RKO (cell line): ENCODE measurements around the gene PRPF4.
A peak's percentile ranks its signal among the peaks of the same experiment; 100 is the strongest.
"Not testable (repeated sequence)": the region's sequence is repeated elsewhere in the genome, so short reads cannot be mapped to it uniquely, and the experiment has no call there.

Experiments
- DNase-seq: peaks from one replicate; pipeline ENCODE4 v3.0.0-alpha.2; 2016; ENCODE audit warnings: low spot score

Gene PRPF4

GRCh38 chr9:113275157-113276131 lies at the start of gene PRPF4, which contains the start of gene CDC26:
Gene PRPF4, plus strand, starts transcription at chr9:113275658. Its CDS starts 86 bp downstream, at chr9:113275744.
Gene CDC26, minus strand, starts transcription at chr9:113275572. Its CDS starts 3,065 bp downstream, at chr9:113272507.
- DNase-seq = peak; percentile 100

- no peak for DNase-seq
Measured at GRCh38 chr9:113227436-113227835, 48.0 kb upstream of the PRPF4 start.

GRCh38 chr9:113228130-113228665 lies 47.3 kb upstream of the PRPF4 start:
- no peak for DNase-seq

GRCh38 chr9:113231701-113232100 lies 43.8 kb upstream of the PRPF4 start:
- DNase-seq = no peak

- not testable (repeated sequence) for DNase-seq
Measured at GRCh38 chr9:113235701-113236255, 39.7 kb upstream of the PRPF4 start.

- no peak for DNase-seq
Measured at GRCh38 chr9:113237026-113237425, 38.4 kb upstream of the PRPF4 start.

GRCh38 chr9:113238202-113238858 lies 37.1 kb upstream of the PRPF4 start:
- DNase-seq = no peak

GRCh38 chr9:113238859-113239232 lies 36.6 kb upstream of the PRPF4 start:
- no peak for DNase-seq

- DNase-seq = no peak
Measured at GRCh38 chr9:113241161-113241560, 34.3 kb upstream of the PRPF4 start.

GRCh38 chr9:113244556-113244955 lies 30.9 kb upstream of the PRPF4 start:
- DNase-seq = no peak

GRCh38 chr9:113245894-113246293 lies 29.6 kb upstream of the PRPF4 start:
- no peak for DNase-seq

GRCh38 chr9:113246928-113247327 lies 28.5 kb upstream of the PRPF4 start:
- no peak for DNase-seq

- no peak for DNase-seq
Measured at GRCh38 chr9:113247640-113248039, 27.8 kb upstream of the PRPF4 start.

- DNase-seq = not testable (repeated sequence)
Measured at GRCh38 chr9:113249661-113250060, 25.8 kb upstream of the PRPF4 start.

GRCh38 chr9:113250807-113251206 lies 24.7 kb upstream of the PRPF4 start:
- no peak for DNase-seq

GRCh38 chr9:113254991-113255390 lies 20.5 kb upstream of the PRPF4 start:
- no peak for DNase-seq

- no peak for DNase-seq
Measured at GRCh38 chr9:113255438-113255837, 20.0 kb upstream of the PRPF4 start.

GRCh38 chr9:113257863-113258262 lies 17.6 kb upstream of the PRPF4 start:
- no peak for DNase-seq

- no peak for DNase-seq
Measured at GRCh38 chr9:113258282-113258681, 17.2 kb upstream of the PRPF4 start.

GRCh38 chr9:113261917-113262671 lies 13.4 kb upstream of the PRPF4 start:
- DNase-seq = no peak

- DNase-seq = peak; percentile 34
Measured at GRCh38 chr9:113266174-113266573, 9.3 kb upstream of the PRPF4 start.
